Measurements from ENCODE around the gene ZPLD1.

GRCh38 chr3:102450976-102451375 is 16.2 kb downstream of the ZPLD1 start:
- TF ChIP-seq CTCF (IDR thresholded peaks at IDR 0.05) (no peak), POLR2A (IDR thresholded peaks at IDR 0.05) (no peak)

Measured in heart left ventricle (tissue), 13 donors.